ENCODE data around the gene CIB4.

The CIB4 gene

DNA sequence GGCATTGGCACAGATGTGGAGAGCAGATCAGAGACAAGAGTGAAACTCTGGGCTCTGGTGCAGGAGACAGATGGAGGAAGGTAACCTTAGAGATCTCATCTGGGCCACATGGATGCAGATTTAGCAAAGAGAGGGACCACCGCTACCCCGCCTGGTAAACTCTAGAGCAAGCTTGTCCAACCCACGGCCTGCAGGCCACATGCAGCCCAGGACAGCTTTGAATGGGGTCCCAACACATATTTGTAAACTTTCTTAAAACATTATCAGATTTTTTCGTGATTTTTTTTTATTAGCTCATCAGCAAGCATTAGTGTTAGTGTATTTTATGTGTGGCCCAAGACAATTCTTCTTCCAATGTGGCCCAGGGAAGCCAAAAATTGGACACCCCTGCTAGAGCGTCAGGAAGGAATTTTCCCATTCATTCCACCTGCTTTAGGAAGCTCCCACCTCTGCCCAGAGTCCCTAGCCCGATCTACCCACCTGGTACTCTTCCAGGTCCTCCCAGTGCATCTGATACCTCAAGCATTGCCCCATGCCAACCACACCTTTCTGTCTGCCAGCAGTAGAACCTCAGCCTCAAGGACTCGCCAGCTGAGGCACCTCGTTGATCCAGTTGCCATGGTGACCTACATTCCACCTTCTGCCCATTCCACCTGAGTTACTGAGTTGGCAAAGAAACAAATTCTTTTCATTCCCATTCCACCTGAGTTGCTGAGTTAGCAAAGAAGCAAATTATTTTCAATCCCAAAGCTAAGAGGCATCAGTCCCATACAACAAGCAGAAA is at the start of gene CIB4:
Gene CIB4, minus strand, starts transcription at position 586 of the 784 bp plus-strand sequence. Its CDS starts 52 bp downstream, at position 534.
- DNase-seq (ENCODE audit: low read depth in 2 of 2) = no peak

DNA sequence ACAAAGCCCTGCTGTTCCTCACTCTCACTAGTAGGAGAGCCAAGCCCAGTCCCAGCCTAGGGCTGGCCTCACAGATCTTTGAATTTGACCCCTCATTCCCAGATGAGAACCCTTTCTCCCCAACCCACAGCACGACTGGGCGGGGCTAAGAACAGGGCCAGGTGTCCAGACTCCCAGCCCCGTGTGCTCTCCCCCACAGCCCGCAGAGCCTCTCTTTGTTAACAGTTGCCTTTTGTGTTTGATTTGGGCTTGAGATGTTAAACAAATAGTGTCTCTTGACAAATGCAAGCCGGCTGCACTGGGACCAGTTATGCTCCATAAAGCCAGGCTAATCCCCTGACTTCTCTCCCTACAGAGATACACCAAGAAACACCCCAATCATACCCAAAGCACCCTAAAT is 46.6 kb upstream of the CIB4 start:
- no peak for DNase-seq (ENCODE audit: low read depth in 2 of 2)

DNA sequence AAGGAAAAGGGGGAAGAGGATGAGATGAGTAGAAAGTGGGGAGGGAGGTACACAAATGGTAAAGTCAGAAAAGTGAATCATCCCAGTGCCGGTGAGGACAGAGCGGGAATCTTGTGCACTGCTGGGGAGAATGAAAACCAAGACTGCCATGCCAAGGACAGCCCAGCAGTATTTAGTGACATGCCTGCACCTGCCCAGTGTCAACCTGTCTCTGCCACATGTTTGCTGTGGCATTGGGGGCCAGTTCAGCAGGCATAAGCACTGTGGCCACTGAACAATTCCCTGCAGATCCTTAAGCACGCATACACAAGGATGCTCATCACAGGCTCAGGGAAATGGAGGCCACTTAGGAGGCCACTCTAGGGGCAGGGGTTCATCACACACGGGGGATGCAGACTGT is 46.2 kb upstream of the CIB4 start:
- DNase-seq (ENCODE audit: low read depth in 2 of 2) = no peak

DNA sequence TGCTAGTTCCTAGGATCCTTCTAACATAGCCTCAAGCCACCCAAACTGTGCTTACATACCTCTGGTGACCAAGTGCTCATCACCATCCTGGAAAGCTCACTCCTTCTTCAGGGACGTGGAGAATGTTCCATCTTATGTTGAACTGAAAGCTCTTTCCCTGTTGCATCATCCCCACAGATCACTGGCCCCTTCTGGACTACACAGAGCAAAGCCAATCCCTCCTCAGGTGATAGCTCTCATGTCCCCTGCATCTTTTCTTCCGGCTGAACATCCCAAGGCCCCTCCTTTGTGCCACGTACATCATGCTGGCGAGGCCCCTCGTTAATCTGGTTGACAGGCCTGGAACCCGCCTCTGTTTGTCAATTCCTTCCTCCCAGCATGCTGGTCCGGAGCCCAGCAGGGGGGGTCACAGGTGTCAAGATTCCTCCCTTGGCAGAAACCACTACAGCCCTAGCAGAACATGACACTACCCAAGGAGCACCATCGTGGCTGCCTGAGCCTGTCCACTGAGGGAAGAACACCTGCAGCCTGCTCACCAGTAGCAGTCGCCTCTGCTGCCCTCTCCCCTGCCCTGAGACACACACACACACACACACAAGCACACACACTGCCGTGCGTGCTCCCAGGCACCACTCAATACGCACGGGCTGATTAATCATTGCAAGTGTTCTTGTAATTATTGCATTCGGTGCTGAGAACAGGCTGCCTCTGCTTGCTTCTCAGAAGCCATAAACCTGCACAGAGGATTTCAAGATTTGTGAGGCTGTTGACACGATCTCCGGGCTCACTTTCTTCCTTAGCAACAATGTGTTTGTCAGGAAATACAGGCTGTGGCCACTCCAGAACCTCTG is 45.0 kb upstream of the CIB4 start:
- no peak for DNase-seq (ENCODE audit: low read depth in 2 of 2)

DNA sequence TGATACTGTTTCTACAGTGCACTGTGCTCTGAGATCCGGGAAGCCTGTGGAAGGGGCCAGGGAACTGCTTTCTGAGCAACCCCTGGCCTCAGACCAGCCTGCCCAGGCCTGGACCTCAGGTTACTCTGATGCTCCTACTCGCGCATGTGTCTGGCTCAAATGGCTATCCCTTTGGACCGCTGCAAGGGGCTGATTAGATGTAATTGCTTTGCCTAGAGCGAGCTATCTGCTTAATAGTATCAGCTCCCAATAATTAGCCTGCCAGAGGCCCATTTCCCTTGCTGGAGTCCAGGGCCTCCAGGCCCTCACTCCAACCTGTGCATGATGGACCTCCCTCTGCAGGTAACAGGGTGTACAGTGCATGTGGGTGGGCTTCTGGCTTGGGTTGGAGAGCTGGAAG is 44.2 kb upstream of the CIB4 start:
- no peak for DNase-seq (ENCODE audit: low read depth in 2 of 2)

DNA sequence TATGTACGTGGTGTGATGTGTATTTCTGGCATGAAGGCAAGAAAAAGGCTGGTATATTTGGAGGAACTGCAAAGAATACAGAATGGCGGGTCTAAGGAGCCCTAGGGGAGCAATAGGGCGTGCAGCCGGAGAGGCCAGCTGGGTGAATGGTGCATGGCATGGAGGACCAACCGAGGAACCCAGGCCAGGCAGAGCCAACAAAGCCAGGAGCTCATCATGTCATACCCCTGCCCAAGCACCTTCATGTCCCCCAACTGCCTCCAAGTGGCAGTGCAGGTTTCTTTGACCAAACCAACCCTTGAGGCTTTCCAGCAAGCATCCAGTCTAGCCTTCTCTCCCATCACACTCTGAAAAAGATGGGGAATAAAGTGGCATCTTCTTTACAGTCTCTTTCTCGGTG is 42.4 kb upstream of the CIB4 start:
- DNase-seq (ENCODE audit: low read depth in 2 of 2) = no peak

DNA sequence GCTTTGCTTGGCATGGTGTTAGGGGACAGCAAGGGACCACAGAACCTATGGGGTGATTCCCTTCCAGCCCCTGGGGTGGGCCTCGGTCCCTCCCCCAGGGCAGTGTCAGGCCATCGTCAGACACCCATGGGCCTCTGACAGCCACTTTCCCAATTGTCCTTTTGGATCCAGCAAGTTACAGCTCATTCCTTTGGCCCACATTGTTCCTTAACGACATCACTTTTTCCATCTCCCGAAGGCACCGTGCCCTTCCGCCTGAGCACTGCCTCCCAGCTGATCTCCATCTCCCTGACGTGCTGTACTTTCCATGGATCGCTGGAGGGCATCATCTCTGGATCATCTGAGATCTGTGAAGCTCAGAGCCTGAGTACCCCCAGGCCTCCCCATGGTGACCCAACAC is 41.0 kb upstream of the CIB4 start:
- no peak for DNase-seq (ENCODE audit: low read depth in 2 of 2)

DNA sequence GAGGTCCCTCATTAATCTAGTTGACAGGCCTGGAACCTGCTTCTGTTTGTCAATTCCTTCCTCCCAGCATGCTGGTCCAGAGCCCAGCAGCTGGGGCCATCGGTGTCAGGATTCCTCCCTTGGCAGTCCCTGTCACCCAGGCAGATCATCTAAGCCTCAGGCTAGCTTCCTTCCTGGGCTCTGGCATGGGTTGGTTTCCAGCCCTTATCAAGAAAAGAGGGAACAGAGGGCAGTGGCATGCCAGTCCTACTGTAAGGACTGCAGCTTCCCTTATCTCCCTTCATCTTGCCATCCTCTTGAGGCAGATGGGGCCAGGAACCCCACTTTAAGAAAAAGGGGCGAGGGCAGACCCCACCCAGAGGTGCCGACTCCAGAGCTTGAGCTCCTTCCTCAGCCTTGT is 40.5 kb upstream of the CIB4 start:
- no peak for DNase-seq (ENCODE audit: low read depth in 2 of 2)

DNA sequence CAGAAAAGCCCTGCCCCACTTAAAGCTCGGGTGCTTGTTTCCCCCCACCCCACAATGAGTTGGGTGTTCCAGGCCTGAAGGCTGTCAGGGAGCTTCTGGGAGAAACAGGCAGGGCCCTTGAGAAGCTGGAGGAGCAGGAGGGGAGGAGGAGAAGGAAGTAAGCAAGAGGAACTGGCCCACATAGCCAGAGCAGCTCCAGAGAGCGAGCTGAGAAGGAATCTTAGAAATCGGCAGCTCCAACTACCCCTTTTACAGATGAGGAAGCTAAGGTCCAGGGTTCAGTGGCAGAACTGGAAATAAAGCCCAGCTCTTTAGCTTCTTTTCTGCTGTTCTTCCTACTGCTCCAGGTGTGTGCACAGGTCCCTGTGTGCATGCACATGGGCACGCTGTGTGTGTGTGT is 38.7 kb upstream of the CIB4 start:
- DNase-seq (ENCODE audit: low read depth in 2 of 2) = no peak

DNA sequence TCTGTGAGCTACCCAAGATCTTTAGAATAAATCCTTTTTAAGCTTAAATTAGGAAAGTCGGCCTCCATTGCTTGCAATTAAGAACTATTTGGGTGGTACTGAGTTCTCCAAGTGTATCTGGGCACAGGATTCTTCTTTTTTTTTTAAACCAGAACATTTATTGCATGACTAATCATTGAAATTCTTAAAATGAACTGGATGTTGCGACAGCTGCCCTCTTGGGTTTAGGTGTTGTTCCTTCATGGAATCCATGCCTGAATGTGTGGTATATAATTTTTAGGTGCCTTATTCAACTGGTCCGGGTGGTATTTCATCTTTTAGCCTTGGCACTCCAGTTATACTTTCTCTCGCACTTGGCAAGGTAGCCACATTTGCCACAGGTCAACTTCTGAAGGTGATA is 36.9 kb upstream of the CIB4 start:
- DNase-seq (ENCODE audit: low read depth in 2 of 2) = no peak

DNA sequence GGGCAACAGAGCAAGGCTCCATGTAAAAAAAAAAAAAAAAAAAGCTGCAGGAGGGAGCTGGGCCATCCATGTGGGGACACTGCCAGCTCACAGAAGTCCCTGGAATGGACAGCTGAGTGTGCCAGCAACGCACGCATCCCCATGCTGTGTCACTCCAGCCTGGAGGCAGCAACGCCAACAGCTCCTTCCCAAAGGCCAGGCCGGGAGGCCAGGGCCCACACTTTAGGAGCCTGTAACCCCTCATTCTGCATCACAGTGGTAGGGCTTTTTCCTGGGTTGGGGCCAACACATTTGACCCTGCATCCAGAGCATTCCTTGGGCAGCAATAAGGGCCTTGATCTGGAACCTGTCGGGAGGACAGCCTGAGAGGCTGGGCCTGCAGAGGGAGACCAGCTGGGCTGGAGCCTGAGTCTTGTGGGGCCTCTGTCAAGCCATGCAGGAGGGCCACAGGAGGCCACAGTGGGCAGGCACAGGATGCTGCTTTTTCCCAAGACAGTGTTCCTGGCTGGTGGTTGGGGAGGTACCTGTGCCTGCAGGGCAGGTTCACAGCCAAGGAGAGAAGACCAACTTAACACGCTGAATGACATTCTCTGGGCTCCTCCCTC is 34.6 kb upstream of the CIB4 start:
- no peak for DNase-seq (ENCODE audit: low read depth in 2 of 2)

DNA sequence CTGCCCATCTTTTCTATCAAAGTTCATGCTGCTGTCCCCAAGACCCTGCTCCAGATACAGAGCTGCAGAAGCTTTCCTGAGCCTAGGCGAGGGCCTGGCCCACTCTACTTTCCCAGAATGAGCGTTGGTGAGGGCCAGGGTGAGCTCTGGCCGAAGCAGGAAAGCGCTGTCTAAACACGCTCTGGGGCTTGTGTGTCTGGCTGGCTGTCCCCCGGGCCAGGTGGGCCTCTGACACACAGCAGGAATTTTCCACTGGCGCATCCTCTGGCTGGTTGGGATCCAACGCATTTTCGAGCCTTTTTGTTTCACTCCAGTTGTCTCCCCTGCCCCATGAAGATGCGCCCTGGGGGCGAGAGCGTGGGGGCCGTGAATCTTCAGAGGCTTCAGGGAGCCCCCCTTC is 33.6 kb upstream of the CIB4 start:
- DNase-seq (ENCODE audit: low read depth in 2 of 2) = no peak

DNA sequence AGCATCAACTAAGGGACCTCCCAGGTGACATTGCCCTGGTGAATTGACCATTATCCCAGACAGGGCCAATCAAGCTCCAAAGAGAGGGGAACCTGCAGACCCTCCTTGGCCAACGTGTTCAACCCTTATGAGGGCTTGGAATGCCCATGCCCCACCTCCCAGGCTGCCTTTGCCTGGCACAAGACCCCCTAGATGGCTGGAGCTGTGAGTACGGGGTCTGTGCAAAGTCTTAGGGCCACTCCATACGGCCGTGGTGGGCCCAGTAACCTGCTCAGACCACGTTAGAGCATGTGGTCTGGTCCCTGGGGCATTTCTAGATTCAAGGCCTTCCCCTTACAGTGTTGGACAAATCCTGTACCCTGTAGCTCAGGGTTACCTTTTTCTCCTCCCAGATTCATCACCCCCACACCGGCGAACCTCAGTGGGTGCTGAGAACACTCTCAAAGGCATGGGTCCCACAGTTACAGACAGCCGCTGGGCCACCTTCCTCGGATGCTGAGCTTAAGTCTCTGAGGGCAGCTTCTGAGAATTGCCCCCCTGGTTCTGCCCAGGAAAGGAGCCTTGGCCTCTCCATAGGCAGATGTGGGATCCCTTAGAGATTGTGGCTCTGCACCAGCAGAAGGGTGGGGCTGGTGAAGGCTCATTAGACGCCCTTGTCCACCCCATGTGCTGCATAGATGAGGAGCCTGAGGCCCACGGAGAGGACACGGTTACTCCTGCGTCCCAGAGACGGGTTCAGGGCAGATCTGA is 33.0 kb upstream of the CIB4 start:
- no peak for DNase-seq (ENCODE audit: low read depth in 2 of 2)

DNA sequence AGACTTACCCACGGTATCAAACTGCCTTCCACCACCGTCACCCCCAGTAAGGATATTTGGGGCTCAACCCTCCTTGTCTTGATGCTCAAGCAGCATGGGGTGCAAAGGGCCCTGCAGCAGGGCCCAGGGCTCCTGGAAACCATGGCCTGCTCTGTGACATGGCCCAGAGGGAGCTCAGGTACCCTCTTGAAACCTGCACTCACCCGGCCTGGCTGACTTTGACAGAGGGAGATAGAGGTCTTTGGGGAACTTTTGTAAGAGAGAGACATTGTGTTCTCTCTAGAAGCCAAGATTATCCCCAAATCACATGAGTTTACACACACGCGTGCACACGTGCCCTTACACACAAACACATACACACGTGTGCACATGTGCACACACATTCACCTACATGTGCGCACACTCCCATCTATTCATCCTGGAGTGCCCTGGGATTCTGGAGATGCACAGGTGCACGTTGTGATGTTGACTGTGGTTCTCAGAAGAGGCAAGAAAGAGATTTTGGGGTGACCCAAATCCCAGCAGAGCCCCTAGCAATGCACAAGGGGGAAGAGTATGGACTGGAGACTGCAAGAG is 31.7 kb upstream of the CIB4 start:
- DNase-seq (ENCODE audit: low read depth in 2 of 2) = no peak

DNA sequence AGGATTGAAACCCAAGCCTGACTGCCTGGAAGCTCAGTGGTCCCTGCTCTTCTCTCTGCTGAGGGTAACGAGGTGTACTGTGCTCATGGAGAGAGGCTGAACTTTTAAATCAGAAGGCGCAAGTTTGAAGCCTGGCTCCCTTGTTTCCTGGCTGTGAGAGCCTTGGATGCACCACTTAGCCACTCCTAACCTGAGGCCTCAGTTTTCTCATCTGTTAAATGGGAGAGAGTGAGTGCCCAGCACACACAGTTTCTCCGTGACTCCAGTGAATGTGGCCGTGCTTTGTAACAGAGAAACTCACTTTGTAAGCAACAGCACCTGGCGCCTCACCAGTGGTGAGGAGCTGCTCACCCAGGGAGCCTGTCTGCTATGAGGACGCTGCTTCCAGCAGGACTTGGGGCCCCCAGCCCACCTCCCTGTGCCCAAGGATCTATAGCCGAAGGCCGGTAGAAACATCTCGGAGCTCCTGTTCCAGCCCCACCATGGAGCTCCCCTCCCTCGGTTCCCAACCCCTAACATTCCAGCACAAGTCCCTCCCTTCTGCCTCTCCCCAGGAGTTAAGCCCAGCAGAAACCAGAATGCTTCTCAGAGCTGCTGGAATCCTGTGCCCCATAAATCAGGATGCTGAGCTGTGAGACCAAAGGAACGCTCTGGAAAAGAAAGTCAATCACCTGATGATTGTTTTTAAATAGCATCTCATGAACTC is 31.1 kb upstream of the CIB4 start:
- no peak for DNase-seq (ENCODE audit: low read depth in 2 of 2)

DNA sequence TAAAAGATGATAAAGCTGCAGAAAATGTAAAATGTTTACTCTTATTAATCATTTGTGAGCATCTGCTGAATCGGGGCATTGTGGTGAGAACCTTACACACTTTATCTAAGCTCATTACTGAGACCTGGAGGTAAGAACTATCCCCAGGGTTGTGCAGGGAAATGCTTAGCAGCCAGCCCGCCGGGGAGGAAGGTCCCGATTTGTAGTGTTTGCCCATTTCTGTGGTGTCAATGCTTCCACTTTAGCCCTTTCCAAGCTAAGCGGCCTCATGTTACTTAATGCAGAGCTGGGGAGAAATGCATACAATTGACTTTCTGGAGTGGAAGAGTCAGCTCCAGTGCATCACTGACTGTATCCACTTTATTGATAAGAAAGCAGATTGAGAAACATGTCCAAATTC is 30.5 kb upstream of the CIB4 start:
- DNase-seq (ENCODE audit: low read depth in 2 of 2) = no peak

DNA sequence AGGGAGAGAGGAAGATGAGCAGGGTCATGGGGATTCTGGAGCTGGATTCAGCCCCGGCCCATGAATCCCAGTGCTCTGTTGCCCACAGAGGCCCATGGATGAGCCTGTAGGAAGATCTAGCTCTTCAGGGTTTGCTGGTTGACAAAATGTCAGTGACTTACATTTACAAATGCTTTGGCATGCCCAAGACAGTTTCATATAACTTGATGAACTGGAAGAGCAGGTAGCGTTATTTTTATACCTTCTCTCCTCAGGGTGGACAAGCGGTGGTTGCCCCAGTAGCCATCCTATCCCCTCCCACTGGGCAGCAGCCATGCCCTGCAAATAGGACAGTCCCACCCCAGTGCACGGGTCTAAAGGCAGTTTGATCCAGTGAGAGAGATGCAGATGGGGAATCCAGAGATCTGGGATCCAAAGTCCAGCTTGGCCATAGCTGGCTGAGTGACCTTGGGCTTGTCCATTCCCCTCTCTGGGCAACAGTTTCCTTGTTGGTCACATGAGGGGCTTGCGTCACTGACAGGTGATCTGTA is 29.8 kb upstream of the CIB4 start:
- DNase-seq (ENCODE audit: low read depth in 2 of 2) = no peak

DNA sequence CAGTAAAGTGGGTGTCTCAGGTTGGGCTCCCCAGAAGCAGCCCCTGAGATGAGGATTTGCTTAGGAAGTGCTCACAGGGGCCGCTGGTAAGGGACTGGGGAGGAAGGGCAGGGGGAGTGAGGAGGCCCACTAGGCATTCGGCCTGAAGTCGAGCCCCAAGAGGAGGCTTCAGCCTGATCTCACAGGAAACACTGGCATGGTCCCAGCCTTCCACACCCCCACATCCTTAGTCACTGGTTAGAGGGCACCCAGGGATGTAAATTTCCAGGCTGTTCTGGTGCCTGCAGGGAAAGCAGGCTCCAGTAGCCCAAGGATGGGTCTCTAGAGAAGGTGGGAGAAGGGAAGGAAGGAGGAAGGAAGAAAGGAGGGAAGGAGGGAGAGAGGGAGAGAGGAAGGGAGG is 29.0 kb upstream of the CIB4 start:
- DNase-seq (ENCODE audit: low read depth in 2 of 2) = no peak

DNA sequence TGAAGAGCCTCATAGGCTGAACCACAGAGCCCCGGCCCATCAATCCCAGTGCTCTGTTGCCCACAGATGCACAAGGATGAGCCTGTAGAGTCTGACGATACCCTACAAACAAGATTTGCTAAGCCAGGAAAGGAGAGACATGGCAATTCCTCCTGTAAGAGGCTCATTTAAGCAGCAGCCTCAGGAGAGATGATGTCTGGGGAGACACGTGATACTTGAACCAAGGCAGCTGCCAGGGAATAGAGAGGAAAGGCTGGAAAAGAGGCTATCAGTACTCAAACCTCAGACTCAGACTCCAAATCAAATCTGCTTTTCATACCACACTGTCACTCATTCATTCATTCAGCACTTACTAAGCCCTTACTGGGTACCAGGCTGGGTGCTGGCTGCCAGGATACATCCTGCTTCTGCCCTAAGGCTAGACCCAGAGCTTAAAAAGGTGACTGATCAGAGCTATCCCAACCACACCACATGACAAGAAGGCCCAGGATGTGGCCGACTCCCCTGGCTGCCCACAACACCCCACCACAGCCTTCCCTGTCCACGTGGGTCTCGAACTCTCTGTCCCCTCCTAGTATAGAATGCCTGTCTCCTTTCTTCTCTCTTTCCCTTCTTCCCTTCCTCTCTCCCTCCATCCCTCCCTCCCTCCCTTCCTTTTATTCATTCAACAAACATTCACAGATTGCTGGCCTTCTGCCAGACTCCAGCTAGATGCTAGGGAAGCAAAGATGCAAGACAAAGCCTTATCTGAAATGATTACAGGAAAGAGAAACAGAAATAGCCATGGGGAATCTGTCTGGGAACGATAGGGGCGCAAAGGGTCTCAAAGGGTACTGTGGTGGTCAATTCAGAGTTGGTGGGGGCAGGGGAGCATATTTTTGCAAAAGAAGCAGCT is 27.9 kb upstream of the CIB4 start:
- no peak for DNase-seq (ENCODE audit: low read depth in 2 of 2)

DNA sequence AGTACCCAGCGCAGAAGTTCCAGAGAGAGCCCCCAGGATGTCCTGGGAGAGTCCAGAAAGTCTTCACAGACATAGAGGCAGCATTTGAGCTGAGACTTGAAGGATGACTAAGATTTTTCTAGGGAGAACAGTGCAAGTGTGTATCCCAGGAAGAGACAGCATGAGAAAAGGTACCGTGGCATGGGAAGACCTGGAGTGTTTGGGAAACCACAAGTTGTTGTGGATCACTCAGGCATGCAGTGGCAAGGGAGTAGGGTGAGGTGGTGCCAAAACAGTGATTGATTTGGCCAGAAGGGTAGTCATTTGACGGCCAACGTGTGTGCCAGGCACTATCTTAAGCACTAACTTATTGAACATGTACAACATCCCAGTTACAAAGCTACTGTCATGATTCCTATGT is 26.9 kb upstream of the CIB4 start:
- DNase-seq (ENCODE audit: low read depth in 2 of 2) = no peak

All from stimulated activated CD8-positive, alpha-beta memory T cell treated with anti-CD3 and anti-CD28 coated beads, Interleukin-2, amount 100 ng/mL, for 1 hour (primary cell).